NCI-H2227 (cell line): ENCODE data around the gene SLC25A36.
"Not testable (repeated sequence)": the region's sequence is repeated elsewhere in the genome, so short reads cannot be mapped to it uniquely, and the experiment has no call there.

ENCODE experiments used
- DNase-seq: peaks from one replicate; lab custom pipeline; 2025; ENCODE audit not compliant: unreplicated experiment; lab: John Stamatoyannopoulos, UW

Gene SLC25A36

DNA sequence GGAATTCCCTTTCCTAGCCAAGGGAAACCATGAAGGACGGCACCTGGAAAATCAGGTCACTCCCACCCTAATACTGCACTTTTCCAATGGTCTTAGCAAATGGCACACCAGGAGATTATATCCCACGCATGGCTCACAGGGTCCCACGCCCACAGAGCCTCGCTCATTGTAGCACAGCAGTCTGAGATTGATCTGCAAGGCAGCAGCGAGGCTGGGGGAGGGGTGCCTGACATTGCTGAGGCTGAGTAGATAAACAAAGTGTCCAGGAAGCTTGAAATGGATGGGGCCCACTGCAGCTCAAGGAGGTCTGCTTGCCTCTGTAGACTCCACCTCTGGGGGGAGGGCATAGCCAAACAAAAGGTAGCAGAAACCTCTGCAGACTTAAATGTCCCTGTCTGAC, 46.2 kb downstream of the SLC25A36 start:
- DNase-seq = not testable (repeated sequence)

DNA sequence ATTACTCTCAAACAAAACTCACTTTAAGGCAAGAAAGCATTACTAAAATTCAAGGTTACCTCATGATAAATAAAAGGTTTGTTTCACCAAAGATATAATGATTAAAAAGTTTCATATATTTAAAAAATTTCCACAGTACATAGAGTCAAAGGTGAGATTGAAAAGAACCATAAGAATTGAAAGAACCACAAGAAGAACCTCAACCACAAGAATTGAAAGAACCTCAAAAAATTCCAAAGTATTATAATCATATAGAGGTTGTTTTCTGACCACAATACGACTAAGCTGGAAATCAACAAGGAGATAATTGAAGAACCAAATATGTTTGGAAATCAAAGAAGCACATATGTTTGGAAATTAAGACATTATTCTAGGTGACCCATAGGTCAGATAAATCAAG, 52.7 kb downstream of the SLC25A36 start:
- no peak for DNase-seq

DNA sequence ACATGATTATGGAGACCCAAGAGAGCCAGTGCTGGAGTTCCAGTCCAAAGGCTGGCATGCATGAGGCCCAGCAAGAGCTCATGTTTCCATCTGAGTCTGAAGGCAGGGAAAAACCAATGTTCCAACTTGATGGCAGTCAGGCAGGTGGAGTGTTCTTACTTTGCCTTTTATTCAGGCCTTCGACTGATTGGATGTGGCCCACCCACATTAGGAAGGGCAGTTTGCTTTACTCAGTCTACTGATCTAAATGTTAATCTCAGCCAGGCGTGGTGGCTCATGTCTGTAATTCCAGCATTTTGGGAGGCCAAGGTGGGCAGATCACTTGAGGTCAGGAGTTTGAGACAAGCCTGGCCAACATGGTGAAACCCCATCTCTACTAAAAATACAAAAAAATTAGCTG, 53.2 kb downstream of the SLC25A36 start:
- not testable (repeated sequence) for DNase-seq

DNA sequence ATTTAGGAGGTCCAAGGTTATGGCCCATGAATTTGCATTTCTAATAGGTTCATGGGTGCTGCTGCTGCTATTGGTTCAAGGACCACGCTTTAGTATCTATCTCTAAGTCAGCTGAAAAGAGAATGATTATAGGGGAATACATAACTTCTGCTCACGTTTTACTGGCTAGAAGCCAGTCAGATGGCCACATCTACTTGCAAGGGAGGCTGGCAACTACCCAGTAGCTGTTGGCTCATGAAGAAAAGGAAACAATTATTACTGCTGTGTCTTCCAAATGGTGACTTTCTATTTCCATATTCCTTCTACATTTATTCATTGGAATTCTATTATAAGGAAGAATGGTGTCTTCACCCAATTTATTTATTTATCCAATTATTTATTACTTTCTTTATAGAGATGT, 54.2 kb downstream of the SLC25A36 start:
- DNase-seq = no peak

DNA sequence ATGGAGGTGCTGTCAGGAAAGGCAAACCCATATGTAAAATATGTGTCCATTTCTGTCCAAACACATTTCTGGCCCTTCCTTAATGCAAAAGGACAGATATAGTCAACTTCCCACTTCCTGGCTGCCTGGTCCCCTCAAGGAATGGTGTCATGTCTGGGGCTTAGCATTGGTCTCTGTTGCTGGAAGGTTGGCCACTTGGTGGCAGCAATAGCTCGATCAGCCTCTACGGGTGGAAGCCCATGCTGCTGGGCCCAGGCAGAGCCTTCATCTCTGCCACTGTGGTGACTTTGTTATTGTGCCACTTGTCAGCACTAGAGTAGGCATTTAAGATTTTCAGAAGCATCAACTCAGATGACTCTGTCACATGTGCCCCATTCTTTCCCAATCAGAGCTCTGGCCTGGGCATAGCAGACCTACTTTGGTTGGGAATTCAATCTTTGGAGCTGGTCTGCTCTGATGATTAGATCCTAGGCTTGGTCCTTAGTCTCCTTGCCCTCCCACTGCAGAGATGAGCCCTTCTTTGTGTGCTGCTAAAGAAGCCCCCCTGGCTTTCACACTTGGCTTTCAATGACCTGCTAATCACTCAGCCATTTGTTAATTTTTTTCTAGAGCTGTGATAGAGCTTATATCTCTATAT, 58.5 kb downstream of the SLC25A36 start:
- peak; percentile 50 for DNase-seq

DNA sequence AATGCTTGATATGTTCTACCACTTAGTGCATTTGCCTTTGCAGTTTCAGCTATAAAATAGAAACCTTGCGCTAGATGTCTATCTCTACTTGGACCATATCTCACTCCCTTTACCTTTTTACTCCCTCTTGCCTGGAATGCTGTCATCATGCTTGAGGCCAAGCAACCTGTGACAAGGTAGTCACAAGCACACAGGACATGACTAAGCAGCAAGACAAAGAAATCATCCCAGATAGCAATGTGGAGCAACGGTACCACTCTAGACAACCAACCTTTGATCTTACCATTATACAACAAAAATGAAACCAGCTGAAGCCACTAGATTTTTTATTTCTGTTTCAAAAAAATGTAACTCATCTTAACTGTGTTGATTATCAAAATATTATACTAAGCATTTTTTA, 59.0 kb downstream of the SLC25A36 start:
- DNase-seq = no peak

DNA sequence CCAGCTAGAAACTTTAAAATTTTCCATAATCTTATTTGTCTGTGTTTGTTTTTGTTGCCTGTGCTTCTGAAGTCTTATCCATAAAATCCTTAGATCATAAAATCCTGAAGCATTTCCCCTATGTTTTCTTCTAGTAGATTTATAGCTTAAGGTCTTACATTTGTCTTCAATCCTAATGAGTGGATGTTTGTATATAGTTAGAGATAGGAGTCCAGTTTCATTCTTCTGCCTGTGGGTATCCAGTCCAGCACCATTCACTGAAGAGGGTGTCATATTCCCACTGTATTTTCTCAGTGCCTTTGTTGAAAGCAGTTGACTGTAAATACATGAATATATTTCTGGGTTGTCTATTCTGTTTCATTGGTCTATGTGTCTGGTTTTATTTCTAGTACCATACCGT, 64.7 kb downstream of the SLC25A36 start:
- DNase-seq = no peak

DNA sequence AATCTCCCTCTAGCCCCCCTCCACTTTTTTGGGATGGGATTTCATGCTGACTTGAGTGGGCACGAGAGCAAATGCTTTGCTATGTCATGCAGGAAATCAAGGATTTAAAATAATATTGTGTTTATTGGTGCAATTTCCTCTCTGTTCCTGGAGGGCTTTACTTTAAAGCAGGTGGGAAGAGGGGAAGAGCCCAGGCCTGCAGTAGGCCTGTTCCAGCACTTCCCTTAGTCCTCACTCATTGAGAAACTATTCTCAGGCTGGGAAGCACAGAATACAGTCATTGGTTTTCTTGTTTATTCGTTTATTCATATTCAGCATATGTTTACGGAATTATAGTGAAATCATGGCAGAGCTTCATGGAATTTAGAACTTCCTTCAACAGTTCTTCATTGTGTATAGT, 67.9 kb downstream of the SLC25A36 start:
- no peak for DNase-seq

DNA sequence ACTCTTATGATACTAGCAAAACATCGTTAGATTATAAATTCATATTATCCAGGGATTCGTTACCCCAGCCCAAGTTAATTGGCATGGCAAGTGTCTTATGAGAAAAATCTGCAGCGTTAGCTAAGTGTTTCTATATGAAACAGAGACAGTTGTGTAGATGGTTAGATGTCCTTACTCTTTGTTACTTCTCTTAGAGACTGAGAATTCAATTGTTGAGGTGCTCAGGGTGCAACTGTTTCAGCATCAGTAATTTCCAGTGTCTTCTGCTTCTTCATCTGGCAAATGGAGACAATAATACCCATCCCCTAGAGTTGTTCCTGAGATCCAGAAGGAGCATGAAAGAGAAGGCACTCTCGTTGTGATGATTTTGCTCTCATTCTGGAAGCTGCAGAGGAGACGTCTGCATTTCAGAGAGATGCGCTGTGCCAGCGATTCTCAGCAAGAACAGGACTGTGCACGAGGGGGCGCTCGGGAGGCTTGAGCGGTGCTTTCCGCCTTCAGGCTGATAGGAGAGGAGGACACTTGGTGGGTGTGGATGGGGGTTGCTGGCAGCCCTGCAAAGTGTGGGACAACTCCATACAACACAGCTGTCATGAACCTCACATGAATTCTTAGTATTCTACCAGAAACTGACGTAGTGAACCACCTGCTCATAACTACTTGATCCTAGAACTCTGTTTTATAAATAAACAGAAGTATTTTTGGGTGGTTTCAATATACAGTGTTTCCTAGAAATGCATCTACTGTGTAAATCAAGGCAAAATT, 69.8 kb downstream of the SLC25A36 start:
- DNase-seq = peak; percentile 82

DNA sequence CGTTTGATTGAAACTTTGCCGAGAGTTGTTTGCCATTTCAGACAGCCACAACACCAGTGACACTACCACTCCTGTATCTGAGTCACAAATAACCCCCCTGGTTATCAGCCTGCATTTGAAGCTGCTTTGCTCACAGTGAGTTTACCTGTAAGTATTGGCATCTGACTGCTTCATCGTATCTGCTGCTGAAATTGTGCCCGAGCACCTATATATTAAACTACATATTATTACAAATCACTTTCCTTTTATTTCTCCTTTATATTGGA, 70.3 kb downstream of the SLC25A36 start:
- no peak for DNase-seq

DNA sequence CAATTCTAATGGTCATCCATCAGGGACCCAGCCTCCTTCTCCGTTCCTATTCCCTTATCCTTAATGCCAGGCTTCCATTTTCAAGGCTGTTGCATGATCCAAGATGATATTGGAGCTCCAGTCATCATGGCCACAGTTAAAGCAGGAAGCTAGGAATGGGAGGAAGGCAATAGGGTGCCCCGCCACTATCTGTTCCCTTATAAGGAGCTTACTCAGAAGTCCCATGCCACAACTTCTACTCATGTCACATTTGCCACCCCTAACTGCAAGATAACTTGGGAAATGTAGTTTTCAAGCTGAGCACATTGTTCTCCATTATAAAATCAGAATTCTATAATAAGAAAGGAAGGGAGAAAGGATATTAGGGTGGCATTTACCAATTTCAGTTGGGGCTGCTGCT, 70.9 kb downstream of the SLC25A36 start:
- DNase-seq = peak; percentile 22

DNA sequence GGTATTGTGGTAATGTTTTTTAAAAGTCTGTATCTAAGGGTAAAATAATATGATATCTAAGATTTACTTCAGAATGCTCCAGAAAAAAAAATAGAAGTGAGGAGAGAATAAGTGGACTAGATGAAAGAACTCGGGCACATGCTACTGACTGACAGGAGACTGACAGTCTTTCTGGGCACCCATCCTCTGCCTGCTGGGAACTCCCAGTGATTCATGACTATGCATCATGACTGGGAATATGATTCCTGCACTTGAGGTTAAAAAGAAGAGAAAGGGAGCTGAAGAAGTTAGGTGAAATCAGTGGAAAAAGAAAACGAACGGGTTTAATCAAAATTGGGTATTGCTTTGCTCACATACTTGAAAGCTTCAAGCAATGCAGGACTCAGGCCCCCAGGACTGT, 73.8 kb downstream of the SLC25A36 start:
- DNase-seq = no peak

DNA sequence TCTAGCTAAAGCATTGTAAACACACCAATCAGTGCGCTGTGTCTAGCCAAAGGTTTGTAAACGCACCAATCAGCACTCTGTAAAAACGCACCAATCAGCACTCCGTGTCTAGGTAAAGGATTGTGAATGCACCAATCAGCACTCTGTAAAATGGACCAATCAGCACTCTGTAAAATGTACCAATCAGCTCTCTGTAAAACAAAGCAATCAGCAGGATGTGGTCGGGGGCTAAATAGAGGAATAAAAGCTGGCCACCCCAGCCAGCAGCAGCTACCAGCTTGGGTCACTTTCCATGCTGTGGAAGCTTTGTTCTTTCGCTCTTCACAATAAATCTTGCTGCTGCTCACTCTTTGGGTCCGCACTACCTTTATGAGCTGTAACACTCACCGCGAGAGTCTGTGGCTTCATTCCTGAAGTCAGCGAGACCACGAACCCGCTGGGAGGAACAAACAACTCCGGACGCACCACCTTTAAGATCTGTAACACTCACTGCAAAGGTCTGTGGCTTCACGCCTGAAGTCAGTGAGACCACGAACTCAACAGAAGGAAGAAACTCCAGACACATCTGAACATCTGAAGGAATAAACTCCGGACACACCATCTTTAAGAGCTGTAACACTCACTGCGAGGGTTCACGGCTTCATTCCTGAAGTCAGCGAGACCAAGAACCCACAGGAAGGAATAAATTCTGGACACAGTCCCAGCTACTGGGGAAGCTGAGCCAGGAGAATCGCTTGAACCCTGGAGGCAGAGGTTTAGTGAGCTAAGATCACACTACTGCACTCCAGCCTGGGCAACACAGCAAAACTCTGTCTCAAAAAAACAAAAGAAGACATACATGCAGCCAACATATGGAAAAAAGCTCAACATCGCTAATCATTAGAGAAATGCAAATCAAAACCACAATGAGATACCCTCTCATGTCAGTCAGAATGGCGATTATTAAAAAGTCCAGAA, 76.0 kb downstream of the SLC25A36 start:
- DNase-seq = not testable (repeated sequence)

DNA sequence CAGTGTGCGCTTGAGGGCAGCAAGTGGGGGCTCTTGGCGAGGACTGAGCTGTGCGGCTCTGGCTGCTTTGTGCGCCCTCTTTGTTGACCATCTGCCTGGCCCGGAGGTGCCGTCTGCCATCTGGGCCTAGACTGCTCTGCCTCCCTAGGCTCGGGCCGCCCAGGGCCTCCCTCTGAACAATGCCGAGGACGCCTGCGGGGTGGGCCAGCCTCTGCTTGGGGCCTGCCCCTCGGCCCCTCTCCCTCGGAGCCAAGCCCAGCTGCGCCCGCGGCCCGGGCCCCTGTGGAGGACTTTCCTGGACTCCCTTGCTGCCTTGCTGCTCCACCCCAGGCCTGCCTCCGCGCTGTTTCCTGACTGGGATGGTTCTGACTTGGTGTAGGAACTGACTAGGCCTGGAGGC, 77.6 kb downstream of the SLC25A36 start:
- DNase-seq = no peak

DNA sequence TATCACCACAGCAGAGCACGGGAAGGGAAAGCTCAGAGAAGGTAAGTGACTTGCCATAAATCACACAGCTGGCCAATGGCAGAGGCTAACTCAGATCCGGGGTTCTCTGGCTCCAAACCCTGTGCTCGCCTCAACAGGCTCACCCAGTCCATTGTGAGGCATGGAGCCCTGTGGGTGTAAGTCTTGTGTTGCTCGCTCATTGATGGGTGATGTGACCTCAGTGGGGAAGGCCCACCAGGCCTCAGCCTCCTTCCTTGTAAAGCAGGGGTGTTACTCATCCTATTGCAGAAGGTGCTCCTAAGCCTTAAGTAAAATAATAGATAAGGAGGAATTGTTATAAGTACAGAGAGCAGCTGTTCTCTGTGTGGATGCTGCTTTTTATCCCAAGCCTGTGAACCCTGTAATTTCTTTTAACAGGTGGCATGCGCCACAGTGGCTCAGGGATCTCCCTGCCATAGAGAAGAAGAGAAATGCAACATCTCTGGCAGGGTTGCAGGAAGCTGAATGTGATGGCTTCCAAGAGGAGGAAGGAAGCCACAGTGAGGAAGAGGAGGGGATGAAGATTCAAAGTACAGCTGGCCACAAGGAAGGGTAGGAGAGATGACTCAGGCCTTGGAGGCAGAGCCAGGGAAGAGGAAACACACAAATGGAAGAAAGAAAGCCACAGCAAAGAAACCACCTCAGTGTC, 78.7 kb downstream of the SLC25A36 start:
- DNase-seq = peak; percentile 19

DNA sequence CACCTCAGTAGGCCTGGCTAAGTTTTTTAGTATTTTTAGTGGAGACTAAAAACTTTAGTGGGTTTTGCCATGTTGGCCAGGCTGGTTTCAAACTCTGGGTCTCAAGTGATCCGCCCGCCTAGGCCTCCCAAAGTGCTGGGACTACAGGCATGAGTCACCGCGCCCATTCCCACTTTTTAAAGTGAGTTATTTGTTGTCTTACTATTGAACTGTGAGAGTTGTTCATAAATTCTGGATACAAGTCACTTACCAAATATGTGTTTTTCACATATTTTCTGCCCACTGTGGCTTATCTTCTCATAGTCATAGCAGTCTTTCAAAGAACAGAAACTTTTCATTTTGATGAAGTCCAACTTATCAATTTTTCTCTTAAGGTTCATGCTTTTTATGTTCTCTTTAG, 79.6 kb downstream of the SLC25A36 start:
- DNase-seq = no peak
